Activated CD8-positive, alpha-beta memory T cell treated with anti-CD3 and anti-CD28 coated beads for 1 hour (primary cell): ENCODE data around the gene EPHA8.

ENCODE experiments used
- DNase-seq, 2 donors: peaks; one replicate each; pipeline ENCODE4 v3.0.0-alpha.2; 2020; ENCODE audit warnings: low read depth in 1 of 2; ENCODE audit errors: extremely low read depth in 1 of 2

The EPHA8 gene

GRCh38 chr1:22641247-22641646, 78.0 kb downstream of the EPHA8 start:
- no peak for DNase-seq

- peak; percentile 5 to 57 for DNase-seq
These were observed 78.8 kb downstream of the EPHA8 start for GRCh38 chr1:22641906-22642636.

GRCh38 chr1:22643381-22643780, 80.1 kb downstream of the EPHA8 start, which contains the start of gene C1QC:
C1QC (plus strand) TSS chr1:22643633; CDS start chr1:22644024, 391 bp downstream.
- no peak for DNase-seq

GRCh38 chr1:22643928-22644327, 80.6 kb downstream of the EPHA8 start:
- no peak for DNase-seq

- DNase-seq = no peak
These were observed 82.6 kb downstream of the EPHA8 start for GRCh38 chr1:22645931-22646330.

- no peak for DNase-seq
These were observed 83.1 kb downstream of the EPHA8 start for GRCh38 chr1:22646384-22646783.

- DNase-seq = no peak
These were observed 86.9 kb downstream of the EPHA8 start for GRCh38 chr1:22650089-22650693.

- DNase-seq = no peak
These were observed 88.9 kb downstream of the EPHA8 start for GRCh38 chr1:22651941-22652856.

GRCh38 chr1:22652881-22653316, 89.6 kb downstream of the EPHA8 start, which contains the start of gene C1QB:
C1QB (plus strand) TSS chr1:22653236; CDS start chr1:22659463, 6,227 bp downstream.
- no peak for DNase-seq
